HEK293T (cell line): Measurements from ENCODE around the gene SLMAP.

Source experiments
- CTCF ChIA-PET: fragments of 350-600 bp; formaldehyde crosslinking; extraction: SDS; loops from one replicate; lab custom pipeline; 2021; ENCODE audit warnings: antibody characterized with exemption, inconsistent platforms; lab: Yijun Ruan, JAX
- POLR2A ChIA-PET: fragments of 350-600 bp; formaldehyde crosslinking; extraction: SDS; loops from one replicate; lab custom pipeline; 2020; ENCODE audit warnings: antibody characterized with exemption, inconsistent platforms; lab: Yijun Ruan, JAX
- DNase-seq: peaks from one replicate; pipeline ENCODE4 v3.0.0; 2012; ENCODE audit warnings: mixed read lengths; ENCODE audit errors: extremely low spot score
- ARNT ChIP-seq: fragments of 450-650 bp; IDR thresholded peaks from 2 replicates; pipeline ENCODE4 v1.6.1; 2017; ENCODE audit warnings: mild to moderate bottlenecking
- BHLHE40 ChIP-seq: fragments of 450-650 bp; IDR thresholded peaks from 2 replicates; pipeline ENCODE4 v1.6.1; 2016; ENCODE audit warnings: mild to moderate bottlenecking, moderate library complexity, borderline replicate concordance
- CTBP1 ChIP-seq: fragments of 450-650 bp; IDR thresholded peaks from 2 replicates; pipeline ENCODE4 v1.6.1; 2016; ENCODE audit warnings: borderline replicate concordance
- ELF4 ChIP-seq: fragments of 450-650 bp; IDR thresholded peaks from 2 replicates; pipeline ENCODE4 v1.6.1; 2017; ENCODE audit warnings: antibody characterized with exemption
- FOXA1 ChIP-seq: fragments of 450-650 bp; IDR thresholded peaks from 2 replicates; pipeline ENCODE4 v1.6.1; 2016; ENCODE audit warnings: mild to moderate bottlenecking
- FOXK2 ChIP-seq: fragments of 450-650 bp; IDR thresholded peaks from 2 replicates; pipeline ENCODE4 v1.6.1; 2016; ENCODE audit warnings: mild to moderate bottlenecking
- FOXM1 ChIP-seq: fragments of 450-650 bp; IDR thresholded peaks from 2 replicates; pipeline ENCODE4 v1.6.1; 2017; ENCODE audit warnings: mild to moderate bottlenecking, borderline replicate concordance
- HDGF ChIP-seq: fragments of 450-650 bp; IDR thresholded peaks from 2 replicates; pipeline ENCODE4 v1.6.1; 2017; ENCODE audit warnings: antibody characterized with exemption, borderline replicate concordance
- L3MBTL2 ChIP-seq: fragments of 450-650 bp; conservative IDR thresholded peaks from 2 replicates; pipeline ENCODE4 v1.6.1; 2016; ENCODE audit warnings: mild to moderate bottlenecking
- LEF1 ChIP-seq: fragments of 450-650 bp; IDR thresholded peaks from 2 replicates; pipeline ENCODE4 v1.6.1; 2017; ENCODE audit warnings: mild to moderate bottlenecking, borderline replicate concordance
- NFRKB ChIP-seq: fragments of 450-650 bp; IDR thresholded peaks from 2 replicates; pipeline ENCODE4 v1.6.1; 2016; ENCODE audit warnings: mild to moderate bottlenecking, moderate library complexity
- PKNOX1 ChIP-seq: fragments of 450-650 bp; IDR thresholded peaks from 2 replicates; pipeline ENCODE4 v1.6.1; 2016
- SP1 ChIP-seq: fragments of 450-650 bp; IDR thresholded peaks from 2 replicates; pipeline ENCODE4 v1.6.1; 2017
- SUZ12 ChIP-seq: fragments of 450-650 bp; IDR thresholded peaks from 2 replicates; pipeline ENCODE4 v1.6.1; 2016; ENCODE audit warnings: mild to moderate bottlenecking
- TARDBP ChIP-seq: fragments of 450-650 bp; IDR thresholded peaks from 2 replicates; pipeline ENCODE4 v1.6.1; 2016
- ZNF384 ChIP-seq: fragments of 450-650 bp; IDR thresholded peaks from 2 replicates; pipeline ENCODE4 v1.6.1; 2016

Gene SLMAP

GRCh38 chr3:57968501-57968900 is 212.4 kb downstream of the SLMAP start:
- ChIA-PET POLR2A (no interaction called here), CTCF (no interaction called here)

GRCh38 chr3:57971975-57972374 is 215.9 kb downstream of the SLMAP start:
- ChIA-PET CTCF (interaction anchor here (1.3 kb wide), 1 partner anchor 205 kb away, joined by 5 read pairs; no protein-coding TSS in a partner anchor), POLR2A (no interaction called here)
- TF ChIP-seq ZNF384 (no peak), TARDBP (no peak), HDGF (no peak), LEF1 (no peak), FOXK2 (no peak), BHLHE40 (no peak), SUZ12 (no peak), FOXM1 (no peak), NFRKB (no peak), L3MBTL2 (no peak), ARNT (no peak), PKNOX1 (no peak)
- no peak for DNase-seq

More at GRCh38 chr3:57968501-57968900, 212.4 kb downstream of the SLMAP start:
- no peak for DNase-seq
- TF ChIP-seq ARNT (no peak), NFRKB (no peak), BHLHE40 (no peak), ELF4 (no peak), L3MBTL2 (no peak), TARDBP (no peak), PKNOX1 (no peak), SP1 (no peak), FOXK2 (no peak), ZNF384 (no peak), LEF1 (no peak)

- ChIA-PET POLR2A (no interaction called here), CTCF (no interaction called here)
- no peak for DNase-seq
- TF ChIP-seq FOXA1 (no peak), BHLHE40 (no peak), HDGF (no peak), ELF4 (no peak), CTBP1 (no peak), ARNT (no peak), PKNOX1 (no peak), TARDBP (no peak)
These were observed 216.5 kb downstream of the SLMAP start for GRCh38 chr3:57972531-57973111.

GRCh38 chr3:57973715-57974477 is 217.8 kb downstream of the SLMAP start:
- no peak for DNase-seq
- no peak for TF ChIP-seq LEF1
- no peak for TF ChIP-seq BHLHE40
- no peak for TF ChIP-seq SP1
- TF ChIP-seq FOXK2, result no peak
- TF ChIP-seq ARNT, result no peak
- TF ChIP-seq FOXA1, result no peak
- no peak for TF ChIP-seq FOXM1
- TF ChIP-seq L3MBTL2, result no peak
- POLR2A ChIA-PET, result no interaction called here
- CTCF ChIA-PET, result no interaction called here

- TF ChIP-seq PKNOX1 (no peak), CTBP1 (no peak), SP1 (no peak), L3MBTL2 (no peak), LEF1 (no peak), BHLHE40 (no peak), NFRKB (no peak), ZNF384 (no peak), SUZ12 (no peak), FOXM1 (no peak), TARDBP (no peak), ELF4 (no peak), HDGF (no peak), FOXK2 (no peak), ARNT (no peak), FOXA1 (no peak)
- CTCF ChIA-PET, result interaction anchor here (0.6 kb wide), 3 partner anchors 33 to 53 kb away, joined by 3 read pairs; no protein-coding TSS in a partner anchor
- DNase-seq, result no peak
- POLR2A ChIA-PET, result no interaction called here
These were observed 218.8 kb downstream of the SLMAP start for GRCh38 chr3:57974796-57975388.
